PFSK-1 (cell line): Measurements from ENCODE around the gene EP300.

Experiments used
- FOXP2 ChIP-seq: optimal IDR thresholded peaks from 2 replicates; pipeline ENCODE3; 2011; ENCODE audit warnings: borderline replicate concordance, control low read depth, inconsistent platforms; ENCODE audit not compliant: insufficient read depth; ENCODE audit errors: extremely low read length, extremely low read depth
- POLR2AphosphoS5 ChIP-seq: IDR thresholded peaks from 2 replicates; pipeline ENCODE4 v1.6.1; 2012; ENCODE audit warnings: low read depth, mild to moderate bottlenecking, control low read depth, low read length, moderate library complexity
- REST ChIP-seq, 2 experiments: IDR thresholded peaks; 2 replicates each; pipeline versions ENCODE4 v1.6.1 to v1.8.0; 2011 to 2012; ENCODE audit warnings: low read depth in 2 of 2, low read length in 2 of 2, control low read depth in 1 of 2, inconsistent platforms in 1 of 2, mild to moderate bottlenecking in 1 of 2, moderate library complexity in 1 of 2; ENCODE audit not compliant: insufficient read depth in 1 of 2
- SIN3A ChIP-seq: IDR thresholded peaks from 2 replicates; pipeline ENCODE4 v1.6.1; 2012; ENCODE audit warnings: mild to moderate bottlenecking, low read length, moderate library complexity, borderline replicate concordance; ENCODE audit not compliant: insufficient read depth
- TAF1 ChIP-seq: IDR thresholded peaks from 2 replicates; pipeline ENCODE4 v1.6.1; 2012; ENCODE audit warnings: low read length, control low read depth, borderline replicate concordance; ENCODE audit not compliant: insufficient read depth

Gene EP300

GRCh38 chr22:41203118-41203517 lies 110.7 kb downstream of the EP300 start:
- no peak for TF ChIP-seq POLR2AphosphoS5
- no peak for TF ChIP-seq REST (IDR thresholded peaks at IDR 0.05; ENCODE audit: insufficient read depth in 1 of 2, low read depth in 2 of 2, low read length in 2 of 2)
- no peak for TF ChIP-seq TAF1
- TF ChIP-seq FOXP2 = no peak
- TF ChIP-seq SIN3A = no peak

GRCh38 chr22:41204066-41204465 lies 111.7 kb downstream of the EP300 start:
- TF ChIP-seq POLR2AphosphoS5 (no peak), FOXP2 (no peak), TAF1 (no peak), SIN3A (no peak), REST (IDR thresholded peaks at IDR 0.05; ENCODE audit: insufficient read depth in 1 of 2, low read depth in 2 of 2, low read length in 2 of 2) (no peak)

GRCh38 chr22:41204992-41205900 lies 112.9 kb downstream of the EP300 start, which contains the start of gene L3MBTL2:
Gene L3MBTL2 (plus strand): TSS chr22:41205312. CDS start chr22:41205363, 51 bp downstream.
- TF ChIP-seq POLR2AphosphoS5 (peak; percentile 84), REST (IDR thresholded peaks at IDR 0.05; ENCODE audit: insufficient read depth in 1 of 2, low read depth in 2 of 2, low read length in 2 of 2) (no peak), SIN3A (no peak), TAF1 (peak; percentile 85; the same call in 1 of the 2 replicates)

- TF ChIP-seq FOXP2 (no peak), TAF1 (no peak), POLR2AphosphoS5 (no peak), SIN3A (no peak), REST (IDR thresholded peaks at IDR 0.05; ENCODE audit: insufficient read depth in 1 of 2, low read depth in 2 of 2, low read length in 2 of 2) (no peak)
Measured at GRCh38 chr22:41206719-41207118, 114.3 kb downstream of the EP300 start.
